Stimulated activated CD4-positive, alpha-beta T cell treated with anti-CD3 and anti-CD28 coated beads, Interleukin-15, amount 100 ng/mL, for 1 hour (primary cell): Measurements from ENCODE around the gene ZNRF3.
"Not testable (repeated sequence)": the region's sequence is repeated elsewhere in the genome, so short reads cannot be mapped to it uniquely, and the experiment has no call there.

Experiments used
- DNase-seq, 2 donors: peaks; one replicate each; pipeline ENCODE4 v3.0.0-alpha.2; 2020; ENCODE audit warnings: low read depth in 1 of 2, low spot score in 1 of 2

ZNRF3 gene

GRCh38 chr22:29003975-29004646, 120.7 kb downstream of the ZNRF3 start:
- no peak for DNase-seq

DNA sequence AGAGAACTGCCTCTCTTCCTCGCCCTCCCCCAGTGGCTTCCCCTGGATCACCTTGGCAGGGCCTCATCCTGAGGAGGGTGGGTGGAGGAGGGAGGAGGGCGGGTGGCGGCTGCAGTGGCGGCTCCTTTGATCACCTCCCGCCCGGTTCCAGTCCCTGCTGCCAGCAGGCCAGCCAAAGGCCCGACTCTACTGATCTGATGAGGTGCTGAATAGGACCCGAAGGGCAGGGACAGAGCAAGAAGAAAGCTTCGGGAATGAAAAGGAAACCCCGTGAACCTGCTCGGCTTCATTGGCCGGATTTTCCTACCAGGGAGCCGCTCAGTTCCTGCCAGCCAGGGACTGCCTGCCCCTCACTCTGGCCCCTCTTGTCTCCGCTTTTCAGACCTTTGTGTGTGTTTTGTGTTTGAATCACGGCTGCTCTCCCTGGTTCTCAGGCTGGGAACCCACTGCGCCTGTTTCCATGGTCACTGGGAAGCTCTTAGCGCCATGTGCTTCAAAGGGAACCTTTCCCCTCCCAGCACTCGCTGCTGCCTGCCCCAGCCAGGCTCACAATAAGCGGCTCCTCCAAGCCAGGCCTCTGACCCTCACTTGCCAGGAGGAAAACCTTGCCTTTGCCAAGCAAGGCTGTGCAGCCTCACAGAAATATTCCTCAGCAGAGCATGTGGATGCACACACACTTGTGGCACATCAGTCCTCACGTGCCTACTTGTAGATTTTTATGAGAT, 121.4 kb downstream of the ZNRF3 start:
- DNase-seq: no peak

DNA sequence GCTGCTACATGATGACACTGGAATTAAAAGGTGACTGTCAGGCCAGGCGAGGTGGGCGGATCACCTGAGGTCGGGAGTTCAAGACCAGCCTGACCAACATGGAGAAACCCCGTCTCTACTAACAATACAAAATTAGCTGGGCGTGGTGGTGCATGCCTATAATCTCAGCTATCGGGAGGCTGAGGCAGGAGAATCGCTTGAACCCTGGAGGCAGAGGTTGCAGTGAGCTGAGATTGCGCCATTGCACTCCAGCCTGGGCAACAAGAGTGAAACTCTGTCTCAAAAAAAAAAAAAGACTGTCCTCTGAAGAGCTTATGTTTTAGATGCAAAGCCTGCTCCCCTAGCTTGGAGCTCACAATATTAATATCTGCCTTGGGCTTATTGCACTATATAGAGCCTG, 122.4 kb downstream of the ZNRF3 start:
- not testable (repeated sequence) for DNase-seq

DNA sequence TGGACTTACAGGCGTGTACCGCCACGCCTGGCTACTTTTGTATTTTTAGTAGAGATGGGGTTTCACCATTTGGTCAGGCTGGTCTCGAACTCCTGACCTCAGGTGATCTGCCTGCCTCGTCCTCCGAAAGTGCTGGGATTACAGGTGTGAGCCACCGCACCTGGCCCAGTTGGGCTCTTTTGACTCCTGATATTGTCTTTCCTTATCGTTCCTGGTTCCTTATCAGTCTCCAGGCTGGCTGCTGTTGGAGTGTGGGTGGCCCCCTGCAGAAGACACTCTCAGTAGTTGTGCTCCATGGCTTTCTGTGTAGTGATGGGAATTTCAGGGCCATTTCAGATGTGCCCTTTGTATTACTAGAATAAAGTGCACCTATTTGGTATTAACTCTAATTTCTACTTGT, 123.0 kb downstream of the ZNRF3 start:
- DNase-seq: no peak

DNA sequence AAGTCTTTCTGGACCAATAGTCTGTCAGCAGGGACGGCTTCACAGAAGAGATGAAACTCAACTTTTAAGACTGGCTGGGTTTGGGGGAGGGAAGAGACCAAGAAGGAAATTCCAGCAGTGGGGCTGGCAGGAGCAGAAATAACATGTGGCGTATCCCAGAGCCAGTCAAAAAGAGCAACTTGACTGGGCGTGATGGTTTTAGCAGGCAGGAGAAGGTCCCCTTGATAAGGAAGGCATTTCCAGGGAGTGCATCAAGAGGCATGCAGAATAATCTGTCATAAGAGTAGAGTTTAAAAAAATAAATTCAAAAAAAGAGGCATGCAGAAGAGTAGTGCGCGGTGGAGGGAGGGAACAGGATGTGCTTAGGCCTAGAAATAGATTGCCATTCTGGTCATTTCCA, 125.8 kb downstream of the ZNRF3 start:
- DNase-seq: no peak

- DNase-seq: no peak
Observed at GRCh38 chr22:29011240-29012100, 128.1 kb downstream of the ZNRF3 start.

DNA sequence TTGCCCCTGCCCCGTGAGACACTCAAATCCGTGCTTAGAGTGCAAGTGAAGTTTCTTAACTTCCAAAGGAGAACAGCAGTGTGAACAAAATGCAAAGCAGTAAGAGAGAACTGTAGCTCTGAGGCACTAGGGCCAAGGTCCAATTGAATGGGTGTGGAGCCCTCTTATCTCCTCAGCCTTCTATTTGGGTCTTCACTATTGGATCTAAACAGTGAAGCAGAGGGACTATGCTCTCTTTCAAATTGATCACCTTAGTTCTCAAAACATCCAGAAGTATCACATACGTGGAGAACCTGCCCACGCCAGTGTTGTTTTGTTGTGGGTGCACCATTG, 128.7 kb downstream of the ZNRF3 start:
- DNase-seq: no peak

DNA sequence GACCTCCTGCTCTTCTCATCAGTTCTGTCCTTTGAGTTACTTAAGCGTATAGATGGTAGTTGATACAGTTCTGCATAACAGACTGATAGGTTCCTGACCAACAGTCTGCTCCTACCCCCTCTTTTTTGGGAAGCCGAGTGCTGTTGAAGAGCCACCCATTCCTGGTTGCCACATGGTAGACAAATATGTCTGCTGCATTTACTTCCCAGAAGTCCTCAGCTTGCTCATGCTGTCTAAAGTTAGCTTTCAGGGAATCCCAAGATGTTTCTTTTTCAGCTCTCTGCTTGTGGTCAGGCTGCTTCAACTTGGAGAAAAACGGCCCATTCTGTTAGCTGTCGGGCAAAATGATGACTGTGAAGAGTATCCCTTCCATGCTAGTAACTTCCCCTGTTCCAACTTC, 129.6 kb downstream of the ZNRF3 start:
- DNase-seq: no peak

- no peak for DNase-seq
Observed at GRCh38 chr22:29014293-29014692, 130.9 kb downstream of the ZNRF3 start.

GRCh38 chr22:29014773-29015172, 131.4 kb downstream of the ZNRF3 start:
- no peak for DNase-seq

DNA sequence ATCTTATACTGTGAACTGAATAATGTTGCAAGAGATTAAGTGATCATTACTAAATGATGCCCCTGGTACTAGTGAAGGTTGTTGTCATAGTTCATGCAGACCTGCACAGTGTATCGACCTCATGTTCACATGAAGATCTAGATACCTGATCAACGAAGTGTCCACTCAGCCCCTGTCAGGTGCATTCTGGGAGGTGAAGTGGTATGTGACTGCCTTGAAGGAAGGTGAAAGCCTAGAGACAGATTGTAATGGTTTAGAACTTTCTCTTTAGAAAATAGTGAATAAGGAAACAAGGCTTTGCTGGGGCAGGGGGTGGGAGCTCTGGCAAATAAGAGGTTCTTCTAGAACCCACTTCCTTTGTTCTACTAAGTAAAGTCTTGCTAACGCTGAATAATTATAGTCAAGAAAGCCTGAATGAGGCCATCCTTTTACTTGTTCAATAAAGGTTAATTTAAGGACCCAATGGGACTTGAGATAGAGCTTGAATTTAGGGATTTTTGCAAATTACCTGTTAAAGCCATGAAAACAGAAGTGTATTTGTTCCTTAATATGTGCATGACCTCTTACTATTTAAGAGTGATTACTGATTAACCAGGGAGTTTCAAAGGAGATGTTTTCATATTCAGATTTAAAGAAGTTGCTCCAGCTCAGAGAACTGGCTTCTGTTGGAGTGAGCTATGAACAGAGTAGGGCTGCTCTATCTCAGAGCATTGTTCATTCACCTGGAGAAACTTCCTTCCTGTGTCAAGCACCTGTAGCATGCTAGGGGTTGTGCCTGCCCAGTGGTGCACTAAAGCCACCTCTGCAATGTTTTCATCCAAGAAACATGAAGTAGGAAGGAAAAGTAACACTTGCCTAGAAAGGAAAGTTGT, 132.9 kb downstream of the ZNRF3 start:
- no peak for DNase-seq

DNA sequence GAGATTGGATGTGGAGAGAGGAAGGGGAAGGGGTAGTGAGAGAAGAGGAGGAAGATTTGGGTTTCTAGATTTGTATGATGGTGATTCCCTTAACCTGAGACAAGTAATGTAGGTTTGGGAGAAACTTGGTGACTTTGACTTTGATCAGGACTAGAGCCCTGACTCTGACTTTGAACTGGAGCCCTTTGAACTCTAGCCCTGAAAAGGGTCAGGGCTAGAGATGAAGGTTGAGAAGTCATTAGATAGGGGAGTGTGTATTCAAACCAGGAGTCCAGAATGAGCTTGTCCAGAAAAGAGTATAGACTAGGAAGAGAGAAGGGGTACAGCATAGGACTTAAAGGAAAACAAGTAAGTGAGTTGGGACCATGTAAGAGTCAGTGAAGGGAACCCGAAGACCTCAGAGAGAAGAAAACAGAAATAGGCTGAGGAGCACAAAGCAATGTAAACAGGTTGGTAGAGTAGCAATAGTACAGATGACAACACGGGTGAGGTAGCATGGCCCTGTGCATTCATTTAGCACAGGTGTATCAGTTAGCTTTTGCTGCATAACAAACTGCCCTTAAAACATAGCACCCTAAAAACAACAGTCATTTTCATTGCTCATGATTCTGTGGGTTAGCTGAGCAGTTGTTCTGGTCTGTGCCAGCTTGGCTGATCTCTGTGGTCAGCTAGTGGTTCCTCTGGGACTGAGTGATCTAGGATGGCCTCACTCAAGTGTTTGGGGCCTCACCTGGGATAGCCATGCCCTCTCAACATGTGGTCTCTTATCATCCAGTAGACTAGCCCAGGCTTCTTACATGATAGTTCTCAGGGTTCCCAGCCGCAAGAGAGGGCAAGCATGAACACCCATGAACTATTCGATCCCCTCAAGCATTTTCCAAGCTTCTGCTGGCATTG, 135.2 kb downstream of the ZNRF3 start:
- DNase-seq: no peak

GRCh38 chr22:29022101-29022817, 138.9 kb downstream of the ZNRF3 start:
- DNase-seq: no peak

- no peak for DNase-seq
Observed at GRCh38 chr22:29023172-29023796, 139.9 kb downstream of the ZNRF3 start.

DNA sequence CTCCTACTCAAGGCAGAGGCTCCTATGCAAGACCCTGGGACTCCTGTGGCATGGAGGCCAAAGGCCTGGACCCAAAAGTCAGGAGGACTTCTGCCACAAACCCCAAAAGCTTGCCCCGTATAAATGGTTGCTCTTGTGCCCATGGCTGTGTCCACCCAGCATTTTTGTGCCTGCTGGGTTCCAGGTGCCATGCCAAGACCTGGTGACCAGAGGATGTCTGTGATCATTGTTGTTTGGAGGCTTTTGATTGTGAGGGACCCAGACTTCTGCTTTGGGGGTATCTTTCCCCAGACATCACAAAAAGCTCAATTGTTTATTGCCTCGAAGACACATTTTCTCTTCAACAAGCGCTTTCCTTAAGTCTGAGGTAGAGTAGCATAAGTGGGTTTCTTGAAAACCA, 143.2 kb downstream of the ZNRF3 start:
- no peak for DNase-seq

DNA sequence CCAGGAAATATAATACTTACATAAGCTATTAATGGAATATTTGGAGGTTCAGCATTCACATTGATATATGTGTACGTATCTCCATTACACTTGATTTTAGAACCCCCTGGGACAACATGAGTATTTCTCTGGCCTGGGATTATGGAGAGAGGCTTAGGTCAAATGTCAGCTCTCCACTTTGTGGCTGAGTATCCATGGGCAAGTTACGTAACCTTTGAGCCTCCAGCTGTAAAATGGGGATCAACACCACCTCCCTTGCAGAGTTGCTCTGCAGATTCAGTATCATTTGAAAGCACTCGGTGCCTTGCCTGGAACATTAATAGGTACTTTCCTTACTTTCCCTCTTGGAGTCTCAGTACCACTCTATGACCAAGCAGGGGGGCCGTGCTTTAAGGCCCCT, 145.1 kb downstream of the ZNRF3 start:
- DNase-seq: no peak

DNA sequence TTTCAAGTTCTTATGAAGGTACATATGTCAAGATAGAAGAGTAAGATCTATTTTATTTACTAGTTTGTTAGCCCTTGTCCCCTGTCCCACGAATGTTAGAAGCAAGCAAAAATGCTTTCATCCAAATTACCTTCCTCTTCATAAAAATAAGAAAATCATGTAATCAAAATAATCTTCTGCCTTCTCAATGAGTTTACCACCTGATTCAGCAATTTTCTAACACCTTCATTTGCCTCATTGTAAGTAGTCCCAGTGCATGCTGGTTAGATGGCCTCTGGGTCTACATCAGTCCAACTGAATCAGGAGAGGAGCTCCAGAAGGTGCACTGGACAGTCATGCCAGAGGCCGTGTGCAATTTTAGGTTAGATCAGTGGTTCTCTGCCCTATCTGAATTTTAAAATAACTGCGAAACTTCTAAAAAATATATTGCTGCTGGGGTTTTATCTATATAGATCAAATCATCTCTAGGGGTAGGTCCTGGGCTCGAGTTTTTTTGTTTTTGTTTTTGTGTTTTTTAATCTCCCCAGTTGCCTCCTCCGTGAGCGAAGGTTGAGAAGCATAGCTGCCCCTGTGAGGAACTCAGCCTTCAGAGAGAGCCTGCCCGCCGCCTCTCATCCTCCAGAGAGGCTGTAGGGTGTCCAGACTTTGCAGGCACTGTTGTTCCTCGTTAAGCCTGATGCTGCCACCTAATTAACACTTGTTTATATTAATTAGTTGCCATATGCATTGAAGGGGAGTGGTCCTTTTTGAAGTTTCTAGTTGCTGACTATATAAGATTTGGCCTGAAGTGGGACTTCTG, 146.0 kb downstream of the ZNRF3 start:
- no peak for DNase-seq

DNA sequence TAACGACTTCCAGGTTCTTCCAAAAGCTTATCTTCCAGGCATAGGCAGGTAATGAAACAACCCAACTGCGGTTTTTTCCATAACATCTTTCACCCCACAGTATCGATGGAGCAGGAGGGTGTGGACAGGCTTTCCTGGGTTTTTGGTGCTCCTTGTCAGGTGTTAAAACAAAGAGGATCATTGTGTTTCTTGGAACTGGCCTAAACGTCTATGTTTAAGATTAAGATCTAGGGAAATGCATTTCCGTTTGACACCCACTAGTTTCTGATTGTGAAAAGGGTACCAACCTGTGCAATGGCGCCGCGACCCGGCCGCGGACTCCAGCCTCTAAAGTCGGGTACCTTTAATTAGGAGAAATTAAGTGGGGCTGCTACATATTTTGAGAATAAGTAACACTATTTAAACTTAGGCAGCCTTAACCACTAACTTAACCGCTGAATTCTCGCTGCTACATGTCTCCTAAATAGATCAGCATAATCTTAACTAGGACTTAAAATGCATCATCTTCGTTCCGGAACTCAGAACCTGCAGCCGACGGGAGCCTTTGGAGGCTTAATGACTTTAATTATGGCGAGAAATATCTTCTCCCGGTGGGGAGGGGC, 146.7 kb downstream of the ZNRF3 start:
- DNase-seq: no peak
